ENCODE data around the gene FARS2.

- no peak for TF ChIP-seq SMC3 (IDR thresholded peaks at IDR 0.05; ENCODE audit: low read length)
- TF ChIP-seq NCOA5 (CRISPR knock-in tag; IDR thresholded peaks at IDR 0.05): no peak
- no peak for TF ChIP-seq ZNF33A (CRISPR knock-in tag; IDR thresholded peaks at IDR 0.05; ENCODE audit: borderline replicate concordance)
- no peak for TF ChIP-seq DPF2 (CRISPR knock-in tag; IDR thresholded peaks at IDR 0.05; ENCODE audit: borderline replicate concordance, low read depth)
- TF ChIP-seq SNRNP70 (IDR thresholded peaks at IDR 0.05; ENCODE audit: low read depth, low read length): no peak
- no peak for TF ChIP-seq CTCF (CRISPR knock-in tag; IDR thresholded peaks at IDR 0.05)
- TF ChIP-seq REPIN1 (CRISPR knock-in tag; IDR thresholded peaks at IDR 0.05; ENCODE audit: borderline replicate concordance, low read depth): no peak
- TF ChIP-seq ATF3 (CRISPR knock-in tag; IDR thresholded peaks at IDR 0.05): no peak
- no peak for TF ChIP-seq ZNF354B (CRISPR knock-in tag; IDR thresholded peaks at IDR 0.05)
- no peak for TF ChIP-seq RBM22 (optimal IDR thresholded peaks at IDR 0.05; ENCODE audit: low read length)
- TF ChIP-seq ZNF549 (CRISPR knock-in tag; IDR thresholded peaks at IDR 0.05): no peak
- TF ChIP-seq SP1 (IDR thresholded peaks at IDR 0.05): no peak
- TF ChIP-seq SP1 (CRISPR knock-in tag; IDR thresholded peaks at IDR 0.05): no peak
These were observed 434.2 kb downstream of the FARS2 start for GRCh38 chr6:5695260-5696245.

All from HepG2 (cell line).